ENCODE results near the gene ESPN. TPM values are rescaled to one million over a fixed set of nuclear protein-coding genes. Genes with fewer than 3 reads are reported as not detected.

ESPN gene
- total RNA-seq, 1 experiment from 2014 or later = 53.1 TPM

GRCh38 chr1:6401673-6402072 is 22.9 kb upstream of the ESPN start:
- Mint-ChIP-seq H3K4me1 (no peaks in the 10 kb centered on the region; a peak in 1 of 4 replicates), H3K27me3 (ENCODE audit: low read depth) (peaks cover 54% of the 10 kb centered on the region), H3K9me3 (no peaks in the 10 kb centered on the region), H3K36me3 (ENCODE audit: insufficient read depth in 1 of 3, low read depth in 3 of 3) (no peaks in the 10 kb centered on the region), H3K4me3 (no peak overlapping the region), H3K27ac (no peak overlapping the region)
- H2BK12ac ChIP-seq (ENCODE audit: insufficient read length, low read depth, low read length) = no peak overlapping the region
- H3K9ac ChIP-seq (ENCODE audit: extremely low read depth, insufficient read length, low read length) = no peak overlapping the region
- H3K27ac ChIP-seq (ENCODE audit: insufficient read length, low read depth, low read length) = no peak overlapping the region
- WGBS (ENCODE audit: extremely low coverage, insufficient read length, low lambda C conversion rate) = no CpG with 5 or more reads among the region's 6 CpGs
- no peak overlapping the region for H3K4ac ChIP-seq (ENCODE audit: low read depth, low read length)
- no peak overlapping the region for H2AK5ac ChIP-seq (ENCODE audit: insufficient read length, low read length)
- H2BK5ac ChIP-seq (ENCODE audit: insufficient read length, low read length) = no peak overlapping the region
- H3K4me2 ChIP-seq (ENCODE audit: insufficient read depth, insufficient read length, low read length) = no peak overlapping the region
- no peaks in the 10 kb centered on the region for H3K23me2 ChIP-seq (ENCODE audit: insufficient read length, low read depth, low read length, poor library complexity, severe bottlenecking)
- TF ChIP-seq, protein P1, sequence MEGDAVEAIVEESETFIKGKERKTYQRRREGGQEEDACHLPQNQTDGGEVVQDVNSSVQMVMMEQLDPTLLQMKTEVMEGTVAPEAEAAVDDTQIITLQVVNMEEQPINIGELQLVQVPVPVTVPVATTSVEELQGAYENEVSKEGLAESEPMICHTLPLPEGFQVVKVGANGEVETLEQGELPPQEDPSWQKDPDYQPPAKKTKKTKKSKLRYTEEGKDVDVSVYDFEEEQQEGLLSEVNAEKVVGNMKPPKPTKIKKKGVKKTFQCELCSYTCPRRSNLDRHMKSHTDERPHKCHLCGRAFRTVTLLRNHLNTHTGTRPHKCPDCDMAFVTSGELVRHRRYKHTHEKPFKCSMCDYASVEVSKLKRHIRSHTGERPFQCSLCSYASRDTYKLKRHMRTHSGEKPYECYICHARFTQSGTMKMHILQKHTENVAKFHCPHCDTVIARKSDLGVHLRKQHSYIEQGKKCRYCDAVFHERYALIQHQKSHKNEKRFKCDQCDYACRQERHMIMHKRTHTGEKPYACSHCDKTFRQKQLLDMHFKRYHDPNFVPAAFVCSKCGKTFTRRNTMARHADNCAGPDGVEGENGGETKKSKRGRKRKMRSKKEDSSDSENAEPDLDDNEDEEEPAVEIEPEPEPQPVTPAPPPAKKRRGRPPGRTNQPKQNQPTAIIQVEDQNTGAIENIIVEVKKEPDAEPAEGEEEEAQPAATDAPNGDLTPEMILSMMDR (conservative IDR thresholded peaks at IDR 0.05) = no peak
- H4K5ac ChIP-seq (ENCODE audit: insufficient read length, low read depth, low read length) = no peak overlapping the region
- no peak overlapping the region for H3K18ac ChIP-seq (ENCODE audit: insufficient read length, low read depth, low read length)
- H3K14ac ChIP-seq (ENCODE audit: insufficient read depth, low read length) = no peak overlapping the region
- no peak overlapping the region for H2BK15ac ChIP-seq (ENCODE audit: low read depth, low read length)
- no peaks in the 10 kb centered on the region for H3K4me1 ChIP-seq (ENCODE audit: insufficient read depth, low read length)
- no peaks in the 10 kb centered on the region; the same call in 1 of the 2 replicates for H3K79me2 ChIP-seq (ENCODE audit: insufficient read depth, low read length)
- no peaks in the 10 kb centered on the region for H3K27me3 ChIP-seq (ENCODE audit: insufficient read depth, low read length)
- H3T11ph ChIP-seq (ENCODE audit: low read length) = no peak overlapping the region
- DNase-seq = no peak
- H3K56ac ChIP-seq (ENCODE audit: insufficient read length, low read depth, low read length) = no peak overlapping the region
- H3K79me1 ChIP-seq (ENCODE audit: insufficient read depth, low read depth, low read length, poor library complexity, severe bottlenecking) = no peaks in the 10 kb centered on the region
- H4K20me1 ChIP-seq (ENCODE audit: control insufficient read depth, insufficient read depth, insufficient read length) = no peaks in the 10 kb centered on the region
- no peak overlapping the region for H4K8ac ChIP-seq (replicated peaks; ENCODE audit: insufficient read length, low read depth, low read length)
- no peak overlapping the region for H2AFZ ChIP-seq (ENCODE audit: low read length)
- H2BK20ac ChIP-seq (ENCODE audit: low read depth, low read length, poor library complexity, severe bottlenecking) = no peak overlapping the region
- H3K9me3 ChIP-seq (ENCODE audit: control insufficient read depth, low read depth, low read length) = no peaks in the 10 kb centered on the region
- no peak overlapping the region for H4K91ac ChIP-seq (ENCODE audit: insufficient read length, low read depth, low read length)
- H2BK120ac ChIP-seq (ENCODE audit: low read depth, low read length, poor library complexity, severe bottlenecking) = no peak overlapping the region
- H3K23ac ChIP-seq (ENCODE audit: insufficient read length, low read depth, low read length) = no peak overlapping the region
